Measurements from ENCODE around the gene ARHGAP45. TPM values are rescaled to one million over a fixed set of nuclear protein-coding genes. Genes with fewer than 3 reads are reported as not detected.

ARHGAP45 gene
- total RNA-seq, 3 donors from 2014 or later, result 33.9 to 64.3 (median 58.8) TPM

GRCh38 chr19:1041835-1042685 lies 24.9 kb upstream of the ARHGAP45 start:
- DNase-seq (peak; percentile 92 to 95 (median 94)), ATAC-seq (peak; percentile 72)
- Histone ChIP-seq H3K9me3 (no peaks in the 10 kb centered on the region), H3K4me3 (no peak overlapping the region), H3K36me3 (ENCODE audit: low read depth) (no peaks in the 10 kb centered on the region), H3K4me1 (ENCODE audit: low read depth) (peaks cover 41% of the 10 kb centered on the region)
- intact Hi-C loops (cut with DNase I, micrococcal nuclease), result no loop called here
- TF ChIP-seq, protein P1, sequence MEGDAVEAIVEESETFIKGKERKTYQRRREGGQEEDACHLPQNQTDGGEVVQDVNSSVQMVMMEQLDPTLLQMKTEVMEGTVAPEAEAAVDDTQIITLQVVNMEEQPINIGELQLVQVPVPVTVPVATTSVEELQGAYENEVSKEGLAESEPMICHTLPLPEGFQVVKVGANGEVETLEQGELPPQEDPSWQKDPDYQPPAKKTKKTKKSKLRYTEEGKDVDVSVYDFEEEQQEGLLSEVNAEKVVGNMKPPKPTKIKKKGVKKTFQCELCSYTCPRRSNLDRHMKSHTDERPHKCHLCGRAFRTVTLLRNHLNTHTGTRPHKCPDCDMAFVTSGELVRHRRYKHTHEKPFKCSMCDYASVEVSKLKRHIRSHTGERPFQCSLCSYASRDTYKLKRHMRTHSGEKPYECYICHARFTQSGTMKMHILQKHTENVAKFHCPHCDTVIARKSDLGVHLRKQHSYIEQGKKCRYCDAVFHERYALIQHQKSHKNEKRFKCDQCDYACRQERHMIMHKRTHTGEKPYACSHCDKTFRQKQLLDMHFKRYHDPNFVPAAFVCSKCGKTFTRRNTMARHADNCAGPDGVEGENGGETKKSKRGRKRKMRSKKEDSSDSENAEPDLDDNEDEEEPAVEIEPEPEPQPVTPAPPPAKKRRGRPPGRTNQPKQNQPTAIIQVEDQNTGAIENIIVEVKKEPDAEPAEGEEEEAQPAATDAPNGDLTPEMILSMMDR (IDR thresholded peaks at IDR 0.05), result no peak

- Histone ChIP-seq H3K4me3 (no peak overlapping the region), H3K9me3 (no peaks in the 10 kb centered on the region), H3K36me3 (ENCODE audit: low read depth) (no peaks in the 10 kb centered on the region), H3K4me1 (ENCODE audit: low read depth) (peaks cover 41% of the 10 kb centered on the region)
- TF ChIP-seq, protein P1 (IDR thresholded peaks at IDR 0.05), result no peak
- intact Hi-C loops (cut with DNase I, micrococcal nuclease), result no loop called here
- ATAC-seq (peak; percentile 4), DNase-seq (peak; percentile 60 to 75 (median 74))
Observed at GRCh38 chr19:1042689-1043511, 24.1 kb upstream of the ARHGAP45 start.

DNA sequence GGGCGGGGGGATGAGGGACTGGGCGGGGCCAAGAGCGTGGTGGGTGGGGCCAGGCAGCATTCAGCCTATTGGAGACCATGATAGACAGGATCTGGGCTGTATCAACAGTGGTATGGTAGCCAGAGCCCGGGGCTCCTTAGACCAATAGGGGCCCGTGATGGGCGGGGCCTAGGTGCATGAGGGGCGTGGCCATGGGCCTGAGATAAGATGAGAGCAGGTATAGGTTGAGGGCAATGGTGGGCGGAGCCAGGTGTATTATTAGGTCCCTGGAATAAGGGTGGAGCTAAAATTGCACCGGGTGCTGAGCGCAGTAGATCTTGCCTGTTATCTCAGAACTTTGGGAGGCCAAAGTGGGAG lies 21.7 kb upstream of the ARHGAP45 start:
- Histone ChIP-seq H3K9me3 (no peaks in the 10 kb centered on the region), H3K4me3 (no peak overlapping the region), H3K4me1 (ENCODE audit: low read depth) (peaks cover 29% of the 10 kb centered on the region), H3K36me3 (ENCODE audit: low read depth) (no peaks in the 10 kb centered on the region)
- intact Hi-C loops (cut with DNase I, micrococcal nuclease), result no loop called here
- ATAC-seq (peak; percentile 20), DNase-seq (peak; percentile 69 to 88 (median 73))
- TF ChIP-seq, protein P1 (IDR thresholded peaks at IDR 0.05), result no peak

DNA sequence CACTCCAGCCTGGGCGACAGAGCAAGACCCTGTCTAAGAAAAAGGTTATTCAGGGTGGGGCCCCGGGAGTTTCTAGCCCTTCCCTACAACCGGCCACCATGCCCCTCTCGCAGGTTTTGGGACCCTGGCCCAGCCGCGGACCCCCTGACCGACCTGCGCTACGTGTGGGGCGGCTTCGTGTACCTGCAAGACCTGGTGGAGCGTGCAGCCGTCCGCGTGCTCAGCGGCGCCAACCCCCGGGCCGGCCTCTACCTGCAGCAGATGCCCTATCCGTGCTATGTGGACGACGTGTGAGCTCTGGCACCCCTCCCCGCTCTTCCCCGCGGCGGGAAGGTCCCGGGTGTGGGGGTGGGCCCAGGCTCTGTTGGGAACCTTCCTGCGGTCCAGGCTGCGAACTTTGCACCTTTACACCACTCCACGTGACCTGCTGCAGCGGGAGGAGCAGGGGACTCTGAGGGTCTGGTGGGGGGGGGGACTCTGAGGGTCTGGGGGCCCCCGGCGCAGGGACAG lies 20.8 kb upstream of the ARHGAP45 start:
- DNase-seq (peak in 1 of 3 donors; percentile 54), ATAC-seq (no peak)
- intact Hi-C loops (cut with DNase I, micrococcal nuclease), result no loop called here

More for the DNA sequence above, 20.8 kb upstream of the ARHGAP45 start:
- H3K36me3 ChIP-seq (ENCODE audit: low read depth), result no peaks in the 10 kb centered on the region
- TF ChIP-seq, protein P1 (IDR thresholded peaks at IDR 0.05), result no peak
- H3K4me3 ChIP-seq, result no peak overlapping the region
- H3K4me1 ChIP-seq (ENCODE audit: low read depth), result peaks cover 20% of the 10 kb centered on the region
- no peaks in the 10 kb centered on the region for H3K9me3 ChIP-seq
